Retinal pigment epithelial cell (primary cell): Measurements from ENCODE around the gene MRPL39.

Source experiments
- DNase-seq: peaks from one replicate; pipeline ENCODE4 v3.0.0-alpha.2; 2010; ENCODE audit warnings: low read depth
- H3K4me3 ChIP-seq: 2 replicates; pipeline ENCODE4 v1.5.1; 2011; ENCODE audit warnings: mild to moderate bottlenecking, low read length, control low read depth, moderate library complexity
- CTCF ChIP-seq: conservative IDR thresholded peaks from 2 replicates; pipeline ENCODE4 v1.5.1; 2011; ENCODE audit warnings: low read depth, low read length, control low read depth, inconsistent platforms

The MRPL39 gene

GRCh38 chr21:25582888-25583287, 24.4 kb downstream of the MRPL39 start:
- no peak for DNase-seq
- H3K4me3 ChIP-seq = no peak overlapping the region
- no peak for TF ChIP-seq CTCF

- TF ChIP-seq CTCF = no peak
- DNase-seq = no peak
- no peak overlapping the region for H3K4me3 ChIP-seq
Measured at GRCh38 chr21:25582164-25582790, 25.0 kb downstream of the MRPL39 start.

GRCh38 chr21:25581582-25581981, 25.7 kb downstream of the MRPL39 start:
- DNase-seq = no peak
- H3K4me3 ChIP-seq = no peak overlapping the region

GRCh38 chr21:25580912-25581260, 26.4 kb downstream of the MRPL39 start:
- no peak overlapping the region for H3K4me3 ChIP-seq
- DNase-seq = no peak
- TF ChIP-seq CTCF = no peak

More at GRCh38 chr21:25581582-25581981, 25.7 kb downstream of the MRPL39 start:
- no peak for TF ChIP-seq CTCF

- DNase-seq = no peak
- no peak overlapping the region for H3K4me3 ChIP-seq
- no peak for TF ChIP-seq CTCF
Measured at GRCh38 chr21:25579226-25580013, 27.9 kb downstream of the MRPL39 start.

- no peak for TF ChIP-seq CTCF
- no peak for DNase-seq
- no peak overlapping the region for H3K4me3 ChIP-seq
Measured at GRCh38 chr21:25578056-25578961, 29.0 kb downstream of the MRPL39 start.
